ENCODE measurements around the gene GNAT1. TPM values are rescaled to one million over a fixed set of nuclear protein-coding genes. Genes with fewer than 3 reads are reported as not detected.

GNAT1 gene
- total and polyA plus RNA-seq, 2 of the 13 experiments (the other 11 are each of a cell fraction or from before 2014, with no cell fraction given), result 0.15 TPM; not detected in 1

- no peak for TF ChIP-seq ZNF891 (CRISPR knock-in tag; IDR thresholded peaks at IDR 0.05)
- TF ChIP-seq TRIM24 (CRISPR knock-in tag; IDR thresholded peaks at IDR 0.05), result peak; percentile 29; the same call in 1 of the 2 replicates
- TF ChIP-seq NFIC (IDR thresholded peaks at IDR 0.05; ENCODE audit: low read length), result no peak
- TF ChIP-seq ZBTB39 (CRISPR knock-in tag; IDR thresholded peaks at IDR 0.05), result no peak
- TF ChIP-seq ZC3H13 (CRISPR knock-in tag; IDR thresholded peaks at IDR 0.05), result no peak
- no peak for TF ChIP-seq ZNF101 (CRISPR knock-in tag; IDR thresholded peaks at IDR 0.05; ENCODE audit: borderline replicate concordance, low read depth)
- 0 out of 2 replicates have a peak, but pooled peaks have one; percentile 5 for TF ChIP-seq ZNF629 (CRISPR knock-in tag; conservative IDR thresholded peaks at IDR 0.05)
- no peak for TF ChIP-seq HOXA7 (CRISPR knock-in tag; IDR thresholded peaks at IDR 0.05)
- TF ChIP-seq MED8 (CRISPR knock-in tag; IDR thresholded peaks at IDR 0.05; ENCODE audit: insufficient replicate concordance), result no peak
- TF ChIP-seq, protein P1, sequence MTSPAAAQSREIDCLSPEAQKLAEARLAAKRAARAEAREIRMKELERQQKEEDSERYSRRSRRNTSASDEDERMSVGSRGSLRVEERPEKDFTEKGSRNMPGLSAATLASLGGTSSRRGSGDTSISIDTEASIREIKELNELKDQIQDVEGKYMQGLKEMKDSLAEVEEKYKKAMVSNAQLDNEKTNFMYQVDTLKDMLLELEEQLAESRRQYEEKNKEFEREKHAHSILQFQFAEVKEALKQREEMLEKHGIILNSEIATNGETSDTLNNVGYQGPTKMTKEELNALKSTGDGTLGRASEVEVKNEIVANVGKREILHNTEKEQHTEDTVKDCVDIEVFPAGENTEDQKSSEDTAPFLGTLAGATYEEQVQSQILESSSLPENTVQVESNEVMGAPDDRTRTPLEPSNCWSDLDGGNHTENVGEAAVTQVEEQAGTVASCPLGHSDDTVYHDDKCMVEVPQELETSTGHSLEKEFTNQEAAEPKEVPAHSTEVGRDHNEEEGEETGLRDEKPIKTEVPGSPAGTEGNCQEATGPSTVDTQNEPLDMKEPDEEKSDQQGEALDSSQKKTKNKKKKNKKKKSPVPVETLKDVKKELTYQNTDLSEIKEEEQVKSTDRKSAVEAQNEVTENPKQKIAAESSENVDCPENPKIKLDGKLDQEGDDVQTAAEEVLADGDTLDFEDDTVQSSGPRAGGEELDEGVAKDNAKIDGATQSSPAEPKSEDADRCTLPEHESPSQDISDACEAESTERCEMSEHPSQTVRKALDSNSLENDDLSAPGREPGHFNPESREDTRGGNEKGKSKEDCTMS (CRISPR knock-in tag; conservative IDR thresholded peaks at IDR 0.05), result no peak
- TF ChIP-seq, protein P2, sequence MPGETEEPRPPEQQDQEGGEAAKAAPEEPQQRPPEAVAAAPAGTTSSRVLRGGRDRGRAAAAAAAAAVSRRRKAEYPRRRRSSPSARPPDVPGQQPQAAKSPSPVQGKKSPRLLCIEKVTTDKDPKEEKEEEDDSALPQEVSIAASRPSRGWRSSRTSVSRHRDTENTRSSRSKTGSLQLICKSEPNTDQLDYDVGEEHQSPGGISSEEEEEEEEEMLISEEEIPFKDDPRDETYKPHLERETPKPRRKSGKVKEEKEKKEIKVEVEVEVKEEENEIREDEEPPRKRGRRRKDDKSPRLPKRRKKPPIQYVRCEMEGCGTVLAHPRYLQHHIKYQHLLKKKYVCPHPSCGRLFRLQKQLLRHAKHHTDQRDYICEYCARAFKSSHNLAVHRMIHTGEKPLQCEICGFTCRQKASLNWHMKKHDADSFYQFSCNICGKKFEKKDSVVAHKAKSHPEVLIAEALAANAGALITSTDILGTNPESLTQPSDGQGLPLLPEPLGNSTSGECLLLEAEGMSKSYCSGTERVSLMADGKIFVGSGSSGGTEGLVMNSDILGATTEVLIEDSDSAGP (CRISPR knock-in tag; IDR thresholded peaks at IDR 0.05; ENCODE audit: borderline replicate concordance), result peak; percentile 42; the same call in 1 of the 2 replicates
- TF ChIP-seq SRY (CRISPR knock-in tag; IDR thresholded peaks at IDR 0.05), result no peak; the same call in 1 of the 2 replicates
- no peak for TF ChIP-seq ARHGAP35 (CRISPR knock-in tag; IDR thresholded peaks at IDR 0.05; ENCODE audit: borderline replicate concordance)
- no peak for TF ChIP-seq BHLHE40 (IDR thresholded peaks at IDR 0.05; ENCODE audit: low read length)
- no peak for TF ChIP-seq SNRNP70 (IDR thresholded peaks at IDR 0.05; ENCODE audit: low read depth, low read length)
- TF ChIP-seq RFX5 (IDR thresholded peaks at IDR 0.05; ENCODE audit: low read depth, low read length), result no peak
- TF ChIP-seq, protein P3, sequence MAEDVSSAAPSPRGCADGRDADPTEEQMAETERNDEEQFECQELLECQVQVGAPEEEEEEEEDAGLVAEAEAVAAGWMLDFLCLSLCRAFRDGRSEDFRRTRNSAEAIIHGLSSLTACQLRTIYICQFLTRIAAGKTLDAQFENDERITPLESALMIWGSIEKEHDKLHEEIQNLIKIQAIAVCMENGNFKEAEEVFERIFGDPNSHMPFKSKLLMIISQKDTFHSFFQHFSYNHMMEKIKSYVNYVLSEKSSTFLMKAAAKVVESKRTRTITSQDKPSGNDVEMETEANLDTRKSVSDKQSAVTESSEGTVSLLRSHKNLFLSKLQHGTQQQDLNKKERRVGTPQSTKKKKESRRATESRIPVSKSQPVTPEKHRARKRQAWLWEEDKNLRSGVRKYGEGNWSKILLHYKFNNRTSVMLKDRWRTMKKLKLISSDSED (CRISPR knock-in tag; IDR thresholded peaks at IDR 0.05), result no peak
- TF ChIP-seq, protein P4, sequence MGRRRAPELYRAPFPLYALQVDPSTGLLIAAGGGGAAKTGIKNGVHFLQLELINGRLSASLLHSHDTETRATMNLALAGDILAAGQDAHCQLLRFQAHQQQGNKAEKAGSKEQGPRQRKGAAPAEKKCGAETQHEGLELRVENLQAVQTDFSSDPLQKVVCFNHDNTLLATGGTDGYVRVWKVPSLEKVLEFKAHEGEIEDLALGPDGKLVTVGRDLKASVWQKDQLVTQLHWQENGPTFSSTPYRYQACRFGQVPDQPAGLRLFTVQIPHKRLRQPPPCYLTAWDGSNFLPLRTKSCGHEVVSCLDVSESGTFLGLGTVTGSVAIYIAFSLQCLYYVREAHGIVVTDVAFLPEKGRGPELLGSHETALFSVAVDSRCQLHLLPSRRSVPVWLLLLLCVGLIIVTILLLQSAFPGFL (CRISPR knock-in tag; IDR thresholded peaks at IDR 0.05), result no peak
- no peak for TF ChIP-seq ZNF773 (CRISPR knock-in tag; IDR thresholded peaks at IDR 0.05; ENCODE audit: borderline replicate concordance)
- no peak for TF ChIP-seq AHR (CRISPR knock-in tag; IDR thresholded peaks at IDR 0.05)
- peak; percentile 30; the same call in 1 of the 2 replicates for TF ChIP-seq TOPORS (CRISPR knock-in tag; IDR thresholded peaks at IDR 0.05)
Measured at GRCh38 chr3:50210510-50211367, 19.3 kb downstream of the GNAT1 start (continued).

Data from HepG2 (cell line).